H1 (cell line): ENCODE data around the gene CFB. TPM values are rescaled to one million over a fixed set of nuclear protein-coding genes. Genes with fewer than 3 reads are reported as not detected.

ENCODE experiments used
- CTCF ChIA-PET: fragments of 300-600 bp; sonication (Branson Sonifier 250); formaldehyde crosslinking; loops from one replicate; lab custom pipeline; 2021; ENCODE audit not compliant: partially characterized antibody; lab: Charles Lee
- POLR2A ChIA-PET: fragments of 300-600 bp; sonication (Branson Sonifier 250); formaldehyde crosslinking; loops from one replicate; lab custom pipeline; 2021; ENCODE audit warnings: inconsistent platforms; ENCODE audit not compliant: partially characterized antibody; lab: Charles Lee
- DNase-seq, 2 experiments: peaks; one replicate each; pipeline versions ENCODE4 v3.0.0 to v3.0.0-alpha.2; 2010 to 2022; ENCODE audit warnings: low spot score in 2 of 2, low read depth in 1 of 2, mixed read lengths in 1 of 2
- FAIRE-seq: peaks from 2 replicates; lab custom pipeline; 2011; peaks lifted over from hg19 to GRCh38; lab: Jason Lieb, UNC
- H2AFZ ChIP-seq: 2 replicates; pipeline ENCODE4 v1.8.1; 2012; ENCODE audit warnings: low read length, inconsistent platforms
- H2AK5ac ChIP-seq: 2 replicates; pipeline ENCODE4 v1.6.1; 2013; ENCODE audit warnings: low read depth, low read length
- H2BK120ac ChIP-seq: replicated peaks from 2 replicates; pipeline ENCODE3; 2013; ENCODE audit warnings: low read depth, low read length, inconsistent platforms
- H2BK12ac ChIP-seq: 2 replicates; pipeline ENCODE4 v1.6.1; 2013; ENCODE audit warnings: low read depth, low read length
- H2BK15ac ChIP-seq: 2 replicates; pipeline ENCODE4 v1.6.1; 2013; ENCODE audit warnings: low read length
- H2BK20ac ChIP-seq: 2 replicates; pipeline ENCODE4 v1.6.1; 2013; ENCODE audit warnings: low read length
- H2BK5ac ChIP-seq: 2 replicates; pipeline ENCODE4 v1.6.1; 2013; ENCODE audit warnings: low read depth, low read length
- H3K14ac ChIP-seq: 2 replicates; pipeline ENCODE4 v1.6.1; 2013; ENCODE audit warnings: inconsistent platforms; ENCODE audit not compliant: insufficient read length
- H3K18ac ChIP-seq: 2 replicates; pipeline ENCODE4 v1.6.1; 2013; ENCODE audit warnings: low read length; ENCODE audit errors: extremely low read depth
- H3K23ac ChIP-seq: 2 replicates; pipeline ENCODE4 v1.6.1; 2013; ENCODE audit warnings: inconsistent platforms; ENCODE audit not compliant: insufficient read length
- H3K23me2 ChIP-seq: 2 replicates; pipeline ENCODE4 v1.6.1; 2013; ENCODE audit warnings: low read depth, low read length
- H3K27ac ChIP-seq: 2 replicates; pipeline ENCODE4 v1.6.1; 2011; ENCODE audit warnings: low read depth, low read length, inconsistent platforms
- H3K27me3 ChIP-seq, 4 experiments: replicated peaks in 1 of 4; 1 replicate in 1 of 4; 2 replicates in 3 of 4; pipeline versions ENCODE4 v1.6.1 to v1.8.1; 2011 to 2013; ENCODE audit warnings: low read length in 3 of 4, mild to moderate bottlenecking in 3 of 4, inconsistent platforms in 2 of 4, mixed read lengths in 2 of 4, moderate library complexity in 1 of 4; ENCODE audit not compliant: control insufficient read depth in 3 of 4, insufficient read depth in 3 of 4; ENCODE audit errors: extremely low read depth in 1 of 4
- H3K36me3 ChIP-seq, 4 experiments: 2 replicates each; pipeline versions ENCODE4 v1.6.1 to v1.8.1; 2011 to 2013; ENCODE audit warnings: mild to moderate bottlenecking in 4 of 4, low read length in 3 of 4, moderate library complexity in 2 of 4, control low read depth in 1 of 4, inconsistent platforms in 1 of 4; ENCODE audit not compliant: insufficient read depth in 4 of 4, control insufficient read depth in 2 of 4
- H3K4ac ChIP-seq: replicated peaks from 2 replicates; pipeline ENCODE3; 2013; ENCODE audit warnings: low read length, low read depth, mixed read lengths, inconsistent platforms; ENCODE audit not compliant: insufficient read length
- H3K4me1 ChIP-seq, 4 experiments: replicated peaks in 1 of 4; 1 replicate in 1 of 4; 2 replicates in 3 of 4; pipeline versions ENCODE4 v1.6.1 to v1.8.1; 2011 to 2013; ENCODE audit warnings: low read length in 3 of 4, inconsistent platforms in 2 of 4, mixed read lengths in 1 of 4; ENCODE audit not compliant: insufficient read depth in 4 of 4, control insufficient read depth in 3 of 4
- H3K4me2 ChIP-seq, 2 experiments: 2 replicates each; pipeline versions ENCODE4 v1.6.1 to v1.8.1; 2011 to 2013; ENCODE audit warnings: low read depth in 2 of 2, low read length in 2 of 2, control low read depth in 1 of 2, inconsistent platforms in 1 of 2, mild to moderate bottlenecking in 1 of 2; ENCODE audit not compliant: insufficient read depth in 1 of 2
- H3K4me3 ChIP-seq, 4 experiments: fragments of 200-600, 300-600 bp in 1 of 4; sonication (generic), shearing (Covaris generic), sonication (Bioruptor Twin) in 1 of 4; 2 replicates each; pipeline versions ENCODE4 v1.5.1 to v1.8.1; 2011 to 2016; ENCODE audit warnings: low read length in 4 of 4, low read depth in 3 of 4, control low read depth in 2 of 4, inconsistent platforms in 2 of 4, mild to moderate bottlenecking in 2 of 4, mixed read lengths in 1 of 4, moderate library complexity in 1 of 4; ENCODE audit not compliant: insufficient read depth in 2 of 4; ENCODE audit errors: extremely low read depth in 1 of 4
- H3K56ac ChIP-seq: replicated peaks from 2 replicates; pipeline ENCODE3; 2013; ENCODE audit warnings: low read depth, mild to moderate bottlenecking, mixed read lengths, low read length, inconsistent platforms; ENCODE audit not compliant: insufficient read length
- H3K79me1 ChIP-seq: 2 replicates; pipeline ENCODE4 v1.6.1; 2013; ENCODE audit warnings: low read depth, low read length, control low read depth
- H3K79me2 ChIP-seq, 2 experiments: 2 replicates each; pipeline versions ENCODE4 v1.6.1 to v1.8.1; 2012 to 2013; ENCODE audit warnings: low read length in 2 of 2, mild to moderate bottlenecking in 2 of 2, inconsistent platforms in 1 of 2; ENCODE audit not compliant: insufficient read depth in 2 of 2, control insufficient read depth in 1 of 2
- H3K9ac ChIP-seq, 4 experiments: replicated peaks in 1 of 4; 1 replicate in 1 of 4; 2 replicates in 3 of 4; pipeline versions ENCODE4 v1.6.1 to v1.8.1; 2011 to 2013; ENCODE audit warnings: low read depth in 3 of 4, low read length in 3 of 4, control low read depth in 2 of 4, mild to moderate bottlenecking in 2 of 4, moderate library complexity in 2 of 4, inconsistent platforms in 1 of 4; ENCODE audit errors: extremely low read depth in 1 of 4
- H3K9me3 ChIP-seq, 2 experiments: 2 replicates each; pipeline versions ENCODE4 v1.6.1 to v1.8.1; 2012 to 2013; ENCODE audit warnings: mild to moderate bottlenecking in 2 of 2, moderate library complexity in 2 of 2, control low read depth in 1 of 2, inconsistent platforms in 1 of 2, low read depth in 1 of 2, low read length in 1 of 2, mixed read lengths in 1 of 2; ENCODE audit not compliant: insufficient read depth in 2 of 2
- H4K20me1 ChIP-seq, 2 experiments: replicated peaks in 1 of 2; 2 replicates each; pipeline versions ENCODE3 to v1.8.1; 2011 to 2013; ENCODE audit warnings: inconsistent platforms in 2 of 2, low read length in 2 of 2, mild to moderate bottlenecking in 1 of 2; ENCODE audit not compliant: insufficient read depth in 2 of 2, control insufficient read depth in 1 of 2
- H4K5ac ChIP-seq: 2 replicates; pipeline ENCODE4 v1.6.1; 2013; ENCODE audit warnings: low read length, low read depth, mixed read lengths, inconsistent platforms; ENCODE audit not compliant: insufficient read length
- H4K8ac ChIP-seq: 2 replicates; pipeline ENCODE4 v1.8.0; 2013; ENCODE audit warnings: mild to moderate bottlenecking, moderate library complexity, low read length, inconsistent platforms; ENCODE audit not compliant: insufficient read depth; ENCODE audit errors: extremely low read depth
- H4K91ac ChIP-seq: replicated peaks from 2 replicates; pipeline ENCODE3; 2013; ENCODE audit warnings: low read length, mixed read lengths, inconsistent platforms; ENCODE audit not compliant: insufficient read length
- CHD1 ChIP-seq: IDR thresholded peaks from 2 replicates; pipeline ENCODE4 v1.6.1; 2012; ENCODE audit warnings: low read depth, low read length, improper control_type of control experiment
- HDAC2 ChIP-seq, 2 experiments: fragments of 300-600 bp in 1 of 2; sonication (generic) in 1 of 2; IDR thresholded peaks; 2 replicates each; pipeline ENCODE4 v1.6.1; 2011 to 2012; ENCODE audit warnings: low read depth in 2 of 2, low read length in 2 of 2, mild to moderate bottlenecking in 2 of 2, moderate library complexity in 2 of 2, borderline replicate concordance in 1 of 2, inconsistent platforms in 1 of 2
- JUN ChIP-seq: IDR thresholded peaks from 2 replicates; pipeline ENCODE4 v1.6.1; 2011; ENCODE audit warnings: low read depth, mild to moderate bottlenecking, improper control_type of control experiment, low read length
- NRF1 ChIP-seq: IDR thresholded peaks from 2 replicates; pipeline ENCODE4 v1.6.1; 2011; ENCODE audit warnings: mild to moderate bottlenecking, low read depth, low read length, improper control_type of control experiment
- RFX5 ChIP-seq: IDR thresholded peaks from 2 replicates; pipeline ENCODE4 v1.6.1; 2011; ENCODE audit warnings: low read depth, low read length, improper control_type of control experiment, borderline replicate concordance
- SAP30 ChIP-seq: fragments of 300-600 bp; sonication (generic); IDR thresholded peaks from 2 replicates; pipeline ENCODE4 v1.7.1; 2012; ENCODE audit warnings: low read length, moderate library complexity, mild to moderate bottlenecking, inconsistent platforms; ENCODE audit not compliant: insufficient read depth, insufficient replicate concordance
- SIN3A ChIP-seq, 2 experiments: IDR thresholded peaks in 1 of 2; conservative IDR thresholded peaks in 1 of 2; 2 replicates each; pipeline ENCODE4 v1.6.1; 2011 to 2012; ENCODE audit warnings: low read length in 2 of 2, improper control_type of control experiment in 1 of 2, low read depth in 1 of 2, mild to moderate bottlenecking in 1 of 2
- SIX5 ChIP-seq: IDR thresholded peaks from 2 replicates; pipeline ENCODE4 v1.6.1; 2011; ENCODE audit warnings: mild to moderate bottlenecking, low read depth, low read length
- SUZ12 ChIP-seq: fragments of 200-600 bp; sonication (generic); IDR thresholded peaks from 2 replicates; pipeline ENCODE4 v1.6.1; 2012; ENCODE audit warnings: mild to moderate bottlenecking, inconsistent platforms, low read length, moderate library complexity, mixed read lengths
- USF2 ChIP-seq: IDR thresholded peaks from 2 replicates; pipeline ENCODE4 v1.6.1; 2011; ENCODE audit warnings: low read length, improper control_type of control experiment
- WGBS, 2 experiments: shearing (Covaris generic) in 1 of 2; methylation state at CpG; one replicate each; pipeline versions ENCODE4 v1.1.6 to v1.1.7; 2013 to 2015; ENCODE audit warnings: low lambda C conversion rate in 2 of 2, mixed read lengths in 2 of 2, inconsistent platforms in 1 of 2, low coverage in 1 of 2, missing lambda C conversion rate in 1 of 2; ENCODE audit not compliant: insufficient replicate concordance in 2 of 2, insufficient coverage in 1 of 2, insufficient read length in 1 of 2; ENCODE audit errors: extremely low coverage in 1 of 2, missing lambda C conversion rate in 1 of 2; 5-methylcytosine and 5-hydroxymethylcytosine counted together
- polyA plus RNA-seq, 7 experiments: library from polyadenylated mRNA; depleted of rRNA in 3 of 7; stranded (reverse) in 5 of 7; unstranded in 2 of 7; fragments of >200 nt in 5 of 7; fragments of 200-250 nt in 2 of 7; gene quantifications; 1 replicate in 5 of 7; 2 replicates in 1 of 7; 4 replicates in 1 of 7; pipeline versions ENCODE4 v1.2.1 to v1.2.3, GENCODE V29; 2011 to 2013; ENCODE audit warnings: missing spikeins in 2 of 7, mixed read lengths in 2 of 7
- total RNA-seq: library from RNA; stranded (reverse); fragmentation: NEBNext Ultra II Directional; extraction: Animal tissue kit (Norgen Biotek cat#: 25700); gene quantifications from 2 replicates; pipeline ENCODE4 v1.2.1, GENCODE V29; 2021

Gene CFB
- total and polyA plus RNA-seq, 2 of the 8 experiments (the other 6 are each of a cell fraction or from before 2014, with no cell fraction given) = 0.09 TPM; not detected in 1

GRCh38 chr6:31898383-31899011, 47.4 kb upstream of the CFB start:
- Histone ChIP-seq H3K79me1 (peaks cover 2% of the 10 kb centered on the region), H3K23me2 (peaks cover 13% of the 10 kb centered on the region), H3K9ac (peak overlapping the region in 1 of 4 experiments; percentile 86; a peak in 2 of 7 replicates), H4K8ac (no peak overlapping the region), H2AK5ac (no peak overlapping the region; the same call in 1 of the 2 replicates), H3K4me1 (peaks cover 0 to 14% (median 6%) of the 10 kb centered on the region in 4 experiments; a peak in 6 of 7 replicates), H2BK20ac (no peak overlapping the region), H3K27me3 (no peaks in the 10 kb centered on the region), H3K9me3 (no peaks in the 10 kb centered on the region), H2BK5ac (no peak overlapping the region), H2BK12ac (no peak overlapping the region), H3K79me2 (peaks cover 0 to 17% of the 10 kb centered on the region in 2 experiments; a peak in 2 of 4 replicates), H3K56ac (no peak overlapping the region), H4K91ac (no peak overlapping the region), H3K4me2 (peak overlapping the region; percentile 85 to 92), H3K23ac (no peak overlapping the region), H3K18ac (no peak overlapping the region), H4K20me1 (peaks cover 0 to 5% of the 10 kb centered on the region in 2 experiments), H3K14ac (no peak overlapping the region), H3K36me3 (peaks cover 13 to 29% (median 23%) of the 10 kb centered on the region in 4 experiments), H2BK120ac (no peak overlapping the region), H3K27ac (no peak overlapping the region), H3K4ac (no peak overlapping the region), H2BK15ac (no peak overlapping the region), H3K4me3 (peak overlapping the region; percentile 74 to 97 (median 82); a peak in 7 of 8 replicates), H4K5ac (no peak overlapping the region), H2AFZ (no peak overlapping the region)
- DNase-seq (peak in 1 of 2 experiments; percentile 55), FAIRE-seq (no peak)
- 21% methylated on average over 8 of the region's 8 CpGs; no CpG with 5 or more reads in 1 of the 2 experiments for WGBS, 2 experiments
- CTCF ChIA-PET = interaction anchor here (0.7 to 2.1 kb wide), 10 partner anchors 10 to 900 kb away, joined by 3 to 11 read pairs (median 4); no protein-coding TSS in a partner anchor
- POLR2A ChIA-PET = interaction anchor here (0.7 to 3.6 kb wide), 25 partner anchors 9 to 283 kb away, joined by 3 to 40 read pairs (median 5); partner anchors contain the start of genes DXO, HSPA1B, MSH5 and NELFE
- no peak for TF ChIP-seq RFX5
- peak; percentile 66 for TF ChIP-seq SAP30
- TF ChIP-seq USF2 = no peak
- TF ChIP-seq JUN = no peak
- peak; percentile 92 to 93 for TF ChIP-seq SIN3A (conservative IDR thresholded peaks at IDR 0.05 in 1 of 2, IDR thresholded peaks at IDR 0.05 in 1 of 2; ENCODE audit: low read depth in 1 of 2, low read length in 2 of 2)
- TF ChIP-seq SUZ12 = no peak
- TF ChIP-seq SIX5 = peak; percentile 95
- no peak for TF ChIP-seq HDAC2 (IDR thresholded peaks at IDR 0.05; ENCODE audit: borderline replicate concordance in 1 of 2, low read depth in 2 of 2, low read length in 2 of 2)
- no peak for TF ChIP-seq NRF1
- TF ChIP-seq CHD1 = no peak
